Measurements from ENCODE around the gene FBF1. TPM values are rescaled to one million over a fixed set of nuclear protein-coding genes. Genes with fewer than 3 reads are reported as not detected.

FBF1 gene
- total and polyA plus RNA-seq, 9 of the 15 experiments (the other 6 are each of a cell fraction or from before 2014, with no cell fraction given), result 0.46 to 14.9 (median 7.5) TPM

- TF ChIP-seq, protein P1, sequence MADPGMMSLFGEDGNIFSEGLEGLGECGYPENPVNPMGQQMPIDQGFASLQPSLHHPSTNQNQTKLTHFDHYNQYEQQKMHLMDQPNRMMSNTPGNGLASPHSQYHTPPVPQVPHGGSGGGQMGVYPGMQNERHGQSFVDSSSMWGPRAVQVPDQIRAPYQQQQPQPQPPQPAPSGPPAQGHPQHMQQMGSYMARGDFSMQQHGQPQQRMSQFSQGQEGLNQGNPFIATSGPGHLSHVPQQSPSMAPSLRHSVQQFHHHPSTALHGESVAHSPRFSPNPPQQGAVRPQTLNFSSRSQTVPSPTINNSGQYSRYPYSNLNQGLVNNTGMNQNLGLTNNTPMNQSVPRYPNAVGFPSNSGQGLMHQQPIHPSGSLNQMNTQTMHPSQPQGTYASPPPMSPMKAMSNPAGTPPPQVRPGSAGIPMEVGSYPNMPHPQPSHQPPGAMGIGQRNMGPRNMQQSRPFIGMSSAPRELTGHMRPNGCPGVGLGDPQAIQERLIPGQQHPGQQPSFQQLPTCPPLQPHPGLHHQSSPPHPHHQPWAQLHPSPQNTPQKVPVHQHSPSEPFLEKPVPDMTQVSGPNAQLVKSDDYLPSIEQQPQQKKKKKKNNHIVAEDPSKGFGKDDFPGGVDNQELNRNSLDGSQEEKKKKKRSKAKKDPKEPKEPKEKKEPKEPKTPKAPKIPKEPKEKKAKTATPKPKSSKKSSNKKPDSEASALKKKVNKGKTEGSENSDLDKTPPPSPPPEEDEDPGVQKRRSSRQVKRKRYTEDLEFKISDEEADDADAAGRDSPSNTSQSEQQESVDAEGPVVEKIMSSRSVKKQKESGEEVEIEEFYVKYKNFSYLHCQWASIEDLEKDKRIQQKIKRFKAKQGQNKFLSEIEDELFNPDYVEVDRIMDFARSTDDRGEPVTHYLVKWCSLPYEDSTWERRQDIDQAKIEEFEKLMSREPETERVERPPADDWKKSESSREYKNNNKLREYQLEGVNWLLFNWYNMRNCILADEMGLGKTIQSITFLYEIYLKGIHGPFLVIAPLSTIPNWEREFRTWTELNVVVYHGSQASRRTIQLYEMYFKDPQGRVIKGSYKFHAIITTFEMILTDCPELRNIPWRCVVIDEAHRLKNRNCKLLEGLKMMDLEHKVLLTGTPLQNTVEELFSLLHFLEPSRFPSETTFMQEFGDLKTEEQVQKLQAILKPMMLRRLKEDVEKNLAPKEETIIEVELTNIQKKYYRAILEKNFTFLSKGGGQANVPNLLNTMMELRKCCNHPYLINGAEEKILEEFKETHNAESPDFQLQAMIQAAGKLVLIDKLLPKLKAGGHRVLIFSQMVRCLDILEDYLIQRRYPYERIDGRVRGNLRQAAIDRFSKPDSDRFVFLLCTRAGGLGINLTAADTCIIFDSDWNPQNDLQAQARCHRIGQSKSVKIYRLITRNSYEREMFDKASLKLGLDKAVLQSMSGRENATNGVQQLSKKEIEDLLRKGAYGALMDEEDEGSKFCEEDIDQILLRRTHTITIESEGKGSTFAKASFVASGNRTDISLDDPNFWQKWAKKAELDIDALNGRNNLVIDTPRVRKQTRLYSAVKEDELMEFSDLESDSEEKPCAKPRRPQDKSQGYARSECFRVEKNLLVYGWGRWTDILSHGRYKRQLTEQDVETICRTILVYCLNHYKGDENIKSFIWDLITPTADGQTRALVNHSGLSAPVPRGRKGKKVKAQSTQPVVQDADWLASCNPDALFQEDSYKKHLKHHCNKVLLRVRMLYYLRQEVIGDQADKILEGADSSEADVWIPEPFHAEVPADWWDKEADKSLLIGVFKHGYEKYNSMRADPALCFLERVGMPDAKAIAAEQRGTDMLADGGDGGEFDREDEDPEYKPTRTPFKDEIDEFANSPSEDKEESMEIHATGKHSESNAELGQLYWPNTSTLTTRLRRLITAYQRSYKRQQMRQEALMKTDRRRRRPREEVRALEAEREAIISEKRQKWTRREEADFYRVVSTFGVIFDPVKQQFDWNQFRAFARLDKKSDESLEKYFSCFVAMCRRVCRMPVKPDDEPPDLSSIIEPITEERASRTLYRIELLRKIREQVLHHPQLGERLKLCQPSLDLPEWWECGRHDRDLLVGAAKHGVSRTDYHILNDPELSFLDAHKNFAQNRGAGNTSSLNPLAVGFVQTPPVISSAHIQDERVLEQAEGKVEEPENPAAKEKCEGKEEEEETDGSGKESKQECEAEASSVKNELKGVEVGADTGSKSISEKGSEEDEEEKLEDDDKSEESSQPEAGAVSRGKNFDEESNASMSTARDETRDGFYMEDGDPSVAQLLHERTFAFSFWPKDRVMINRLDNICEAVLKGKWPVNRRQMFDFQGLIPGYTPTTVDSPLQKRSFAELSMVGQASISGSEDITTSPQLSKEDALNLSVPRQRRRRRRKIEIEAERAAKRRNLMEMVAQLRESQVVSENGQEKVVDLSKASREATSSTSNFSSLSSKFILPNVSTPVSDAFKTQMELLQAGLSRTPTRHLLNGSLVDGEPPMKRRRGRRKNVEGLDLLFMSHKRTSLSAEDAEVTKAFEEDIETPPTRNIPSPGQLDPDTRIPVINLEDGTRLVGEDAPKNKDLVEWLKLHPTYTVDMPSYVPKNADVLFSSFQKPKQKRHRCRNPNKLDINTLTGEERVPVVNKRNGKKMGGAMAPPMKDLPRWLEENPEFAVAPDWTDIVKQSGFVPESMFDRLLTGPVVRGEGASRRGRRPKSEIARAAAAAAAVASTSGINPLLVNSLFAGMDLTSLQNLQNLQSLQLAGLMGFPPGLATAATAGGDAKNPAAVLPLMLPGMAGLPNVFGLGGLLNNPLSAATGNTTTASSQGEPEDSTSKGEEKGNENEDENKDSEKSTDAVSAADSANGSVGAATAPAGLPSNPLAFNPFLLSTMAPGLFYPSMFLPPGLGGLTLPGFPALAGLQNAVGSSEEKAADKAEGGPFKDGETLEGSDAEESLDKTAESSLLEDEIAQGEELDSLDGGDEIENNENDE (IDR thresholded peaks at IDR 0.05; ENCODE audit: low read depth, low read length), result no peak
- TF ChIP-seq SMARCE1 (IDR thresholded peaks at IDR 0.05), result no peak
- peak; percentile 50; the same call in 1 of the 2 replicates for TF ChIP-seq ZBTB7A (IDR thresholded peaks at IDR 0.05; ENCODE audit: borderline replicate concordance, control insufficient read depth, low read depth, low read length)
- no peak for TF ChIP-seq SREBF1 (IDR thresholded peaks at IDR 0.05; ENCODE audit: borderline replicate concordance, low read depth, low read length)
- TF ChIP-seq MXI1 (IDR thresholded peaks at IDR 0.05; ENCODE audit: low read depth, low read length), result no peak
- TF ChIP-seq SP1 (CRISPR knock-in tag; IDR thresholded peaks at IDR 0.05), result peak; percentile 93
- TF ChIP-seq, protein P2, sequence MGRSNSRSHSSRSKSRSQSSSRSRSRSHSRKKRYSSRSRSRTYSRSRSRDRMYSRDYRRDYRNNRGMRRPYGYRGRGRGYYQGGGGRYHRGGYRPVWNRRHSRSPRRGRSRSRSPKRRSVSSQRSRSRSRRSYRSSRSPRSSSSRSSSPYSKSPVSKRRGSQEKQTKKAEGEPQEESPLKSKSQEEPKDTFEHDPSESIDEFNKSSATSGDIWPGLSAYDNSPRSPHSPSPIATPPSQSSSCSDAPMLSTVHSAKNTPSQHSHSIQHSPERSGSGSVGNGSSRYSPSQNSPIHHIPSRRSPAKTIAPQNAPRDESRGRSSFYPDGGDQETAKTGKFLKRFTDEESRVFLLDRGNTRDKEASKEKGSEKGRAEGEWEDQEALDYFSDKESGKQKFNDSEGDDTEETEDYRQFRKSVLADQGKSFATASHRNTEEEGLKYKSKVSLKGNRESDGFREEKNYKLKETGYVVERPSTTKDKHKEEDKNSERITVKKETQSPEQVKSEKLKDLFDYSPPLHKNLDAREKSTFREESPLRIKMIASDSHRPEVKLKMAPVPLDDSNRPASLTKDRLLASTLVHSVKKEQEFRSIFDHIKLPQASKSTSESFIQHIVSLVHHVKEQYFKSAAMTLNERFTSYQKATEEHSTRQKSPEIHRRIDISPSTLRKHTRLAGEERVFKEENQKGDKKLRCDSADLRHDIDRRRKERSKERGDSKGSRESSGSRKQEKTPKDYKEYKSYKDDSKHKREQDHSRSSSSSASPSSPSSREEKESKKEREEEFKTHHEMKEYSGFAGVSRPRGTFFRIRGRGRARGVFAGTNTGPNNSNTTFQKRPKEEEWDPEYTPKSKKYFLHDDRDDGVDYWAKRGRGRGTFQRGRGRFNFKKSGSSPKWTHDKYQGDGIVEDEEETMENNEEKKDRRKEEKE (IDR thresholded peaks at IDR 0.05; ENCODE audit: borderline replicate concordance in 1 of 2, control insufficient read depth in 1 of 2, low read depth in 2 of 2, low read length in 1 of 2), result no peak
- TF ChIP-seq NEUROD1 (IDR thresholded peaks at IDR 0.05; ENCODE audit: borderline replicate concordance, low read depth, low read length, partially characterized antibody), result no peak
These were observed 38.3 kb upstream of the FBF1 start, which contains the start of the genes ACOX1 and TEN1 (continued) for GRCh38 chr17:75978938-75979704.
